ENCODE measurements around the gene DAGLA. TPM values are rescaled to one million over a fixed set of nuclear protein-coding genes. Genes with fewer than 3 reads are reported as not detected.

DAGLA gene
- total and polyA plus RNA-seq, 5 donors, result 3.7 to 7.2 (median 5.5) TPM

DNA sequence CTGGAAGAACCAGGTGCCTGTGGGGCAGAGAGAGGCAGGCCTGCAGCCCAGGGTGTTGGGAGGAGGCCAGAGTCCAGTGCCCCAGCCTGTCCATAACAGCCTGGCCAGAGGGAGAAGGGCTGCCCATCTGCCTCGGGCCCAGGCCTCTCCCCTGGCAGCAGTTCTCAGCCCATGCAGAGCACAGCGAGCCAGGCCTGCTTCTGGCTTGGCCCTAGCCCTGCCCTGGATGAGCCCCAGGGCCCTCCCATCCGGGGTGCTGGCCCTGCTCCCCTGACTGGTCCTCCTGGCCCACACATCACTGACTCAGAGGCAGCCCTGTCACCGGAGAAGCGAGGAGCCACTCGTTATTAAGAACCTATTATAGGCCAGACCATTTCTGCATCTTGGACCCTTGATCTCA, 52.5 kb downstream of the DAGLA start:
- ATAC-seq, result peak; percentile 15 to 38
- peaks cover 6% of the 10 kb centered on the region for H3K4me1 ChIP-seq (ENCODE audit: control insufficient read depth, insufficient read depth, low read length)
- intact Hi-C loops (cut with DNase I), result loop anchor here (2.0 to 5.0 kb wide), 2 partner anchors 50 to 52 kb away; partner anchors contain the start of gene DAGLA (in 4 of the 4)
- peak; percentile 63 to 83 (median 78) for DNase-seq
- WGBS, result 45% methylated on average over 6 of the region's 6 CpGs
- H3K4me3 ChIP-seq (ENCODE audit: low read length), result no peak overlapping the region
- H3K27ac ChIP-seq (ENCODE audit: low read length), result no peak overlapping the region
- no peaks in the 10 kb centered on the region for H3K9me3 ChIP-seq (ENCODE audit: control insufficient read depth, low read length)
- H3K27me3 ChIP-seq (ENCODE audit: control insufficient read depth, insufficient read depth), result no peaks in the 10 kb centered on the region

DNA sequence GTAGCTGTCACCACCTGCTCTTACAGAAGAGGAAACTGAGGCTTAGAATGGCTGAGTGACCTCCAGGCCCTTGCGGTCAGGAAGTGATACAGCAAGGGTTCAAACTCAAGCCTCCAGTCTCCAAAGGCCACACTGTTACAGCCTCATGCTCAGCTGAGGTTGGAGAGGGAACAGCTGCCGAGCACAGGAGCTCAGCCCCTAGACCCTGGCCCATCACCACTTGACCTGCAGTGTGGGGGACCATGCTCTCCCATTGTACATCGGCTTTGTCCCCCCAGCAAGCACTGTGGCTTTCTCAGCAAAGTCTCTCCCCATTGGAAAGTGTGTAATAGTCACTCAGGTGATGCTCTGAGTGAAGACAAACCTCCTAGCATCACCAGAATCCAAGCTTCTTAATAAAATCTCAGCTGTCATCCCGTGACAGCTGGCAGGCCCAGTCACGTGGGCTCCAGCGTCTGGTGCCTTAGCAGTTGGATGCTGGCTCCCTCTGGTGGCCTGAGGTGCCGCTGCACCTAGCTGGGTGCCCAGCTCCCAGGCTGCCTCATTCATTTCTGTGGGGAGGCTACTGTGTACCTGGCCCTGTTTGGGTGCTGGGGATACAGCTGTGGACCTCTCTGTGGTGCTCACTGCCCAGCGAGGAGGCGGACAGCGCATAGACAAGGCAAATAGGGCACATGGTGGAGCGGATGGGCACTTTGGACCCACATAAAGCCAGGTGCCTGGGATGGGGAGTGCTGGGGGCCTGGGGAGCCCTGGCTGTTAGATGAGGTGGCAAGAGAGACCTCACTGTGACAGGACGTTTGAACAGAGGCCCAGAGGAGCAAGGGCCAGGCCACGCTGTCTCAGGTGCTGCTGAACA, 53.2 kb downstream of the DAGLA start:
- Histone ChIP-seq H3K9me3 (ENCODE audit: control insufficient read depth, low read length) (no peaks in the 10 kb centered on the region), H3K27me3 (ENCODE audit: control insufficient read depth, insufficient read depth) (no peaks in the 10 kb centered on the region), H3K4me1 (ENCODE audit: control insufficient read depth, insufficient read depth, low read length) (peaks cover 3% of the 10 kb centered on the region), H3K27ac (ENCODE audit: low read length) (peak overlapping the region; percentile 46), H3K4me3 (ENCODE audit: low read length) (no peak overlapping the region)
- ATAC-seq, result peak; percentile 77 to 79
- WGBS, result 22% methylated on average over 13 of the region's 13 CpGs
- DNase-seq, result peak; percentile 88 to 97 (median 95)
- intact Hi-C loops (cut with DNase I), result loop anchor here (2.0 to 5.0 kb wide), 2 partner anchors 51 to 53 kb away; partner anchors contain the start of gene DAGLA (in 4 of the 4)

DNA sequence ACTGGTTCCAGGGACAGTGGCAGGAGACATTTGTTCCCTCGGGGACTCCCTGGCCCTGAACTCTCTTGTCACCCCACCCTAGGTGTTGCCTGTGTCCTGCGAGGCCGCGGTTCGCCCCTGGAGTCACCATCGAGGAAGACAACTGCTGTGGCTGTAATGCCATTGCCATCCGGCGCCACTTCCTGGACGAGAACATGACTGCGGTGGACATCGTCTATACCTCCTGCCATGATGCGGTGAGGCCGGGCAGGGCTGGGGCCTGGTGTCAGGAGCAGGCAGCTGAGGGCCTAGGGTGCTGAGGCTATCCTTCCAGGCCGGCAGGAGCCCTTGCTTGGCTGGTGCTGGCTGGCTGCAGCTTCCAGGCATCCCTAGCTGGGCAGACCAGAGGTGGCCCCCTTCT, 54.6 kb downstream of the DAGLA start:
- Histone ChIP-seq H3K27me3 (ENCODE audit: control insufficient read depth, insufficient read depth) (no peaks in the 10 kb centered on the region), H3K4me1 (ENCODE audit: control insufficient read depth, insufficient read depth, low read length) (no peaks in the 10 kb centered on the region), H3K4me3 (ENCODE audit: low read length) (no peak overlapping the region), H3K9me3 (ENCODE audit: control insufficient read depth, low read length) (no peaks in the 10 kb centered on the region), H3K27ac (ENCODE audit: low read length) (no peak overlapping the region)
- WGBS, result 87% methylated on average over 14 of the region's 14 CpGs
- DNase-seq, result peak in 1 of 3 donors; percentile 64
- intact Hi-C loops (cut with DNase I), result loop anchor here in 2 of 4 donors (5.0 kb wide), 1 partner anchor 52 kb away; the partner anchor contains the start of gene DAGLA (in 2 of the 2)
- no peak for ATAC-seq

DNA sequence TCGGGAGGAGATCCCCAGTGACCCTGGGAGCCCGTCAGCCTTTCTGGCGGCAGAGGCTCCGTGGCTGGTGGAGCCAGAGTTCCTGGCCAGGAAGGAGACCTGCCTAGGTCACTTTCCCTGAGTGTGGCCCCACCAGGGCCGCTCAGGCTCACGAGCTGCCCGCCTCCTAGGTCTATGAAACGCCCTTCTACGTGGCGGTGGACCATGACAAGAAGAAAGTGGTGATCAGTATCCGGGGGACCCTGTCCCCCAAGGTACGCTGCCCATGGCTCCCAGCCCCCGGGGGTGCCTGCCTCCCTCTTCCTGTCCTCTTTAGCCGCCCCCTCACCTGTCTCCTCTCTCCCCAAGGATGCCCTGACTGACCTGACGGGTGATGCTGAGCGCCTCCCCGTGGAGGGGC, 55.2 kb downstream of the DAGLA start:
- no peaks in the 10 kb centered on the region for H3K27me3 ChIP-seq (ENCODE audit: control insufficient read depth, insufficient read depth)
- intact Hi-C loops (cut with DNase I), result no loop called here
- no peak overlapping the region for H3K4me3 ChIP-seq (ENCODE audit: low read length)
- ATAC-seq (no peak), DNase-seq (no peak)
- no peaks in the 10 kb centered on the region for H3K4me1 ChIP-seq (ENCODE audit: control insufficient read depth, insufficient read depth, low read length)
- H3K27ac ChIP-seq (ENCODE audit: low read length), result no peak overlapping the region
- H3K9me3 ChIP-seq (ENCODE audit: control insufficient read depth, low read length), result no peaks in the 10 kb centered on the region
- WGBS, result 83% methylated on average over 17 of the region's 17 CpGs

DNA sequence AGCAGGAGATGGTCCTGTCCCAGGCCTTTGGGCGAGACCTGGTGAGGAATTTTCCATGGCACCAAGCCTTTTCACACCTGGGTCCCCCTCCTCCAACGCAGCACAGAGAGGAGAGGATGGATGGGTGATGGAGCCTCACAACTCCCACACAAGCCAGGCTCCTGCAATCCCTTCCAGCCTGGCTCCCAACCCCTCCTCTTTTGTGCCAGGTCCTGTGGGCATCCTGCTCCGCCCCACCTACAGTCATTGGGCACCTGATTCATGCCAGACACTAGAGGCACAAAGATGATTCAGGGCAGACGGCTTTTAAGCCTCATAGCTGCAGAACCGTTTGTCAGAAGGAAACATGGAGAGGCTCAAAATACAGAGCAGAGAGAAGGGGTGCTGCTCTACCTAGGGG, 56.1 kb downstream of the DAGLA start:
- DNase-seq (no peak), ATAC-seq (no peak)
- WGBS, result 82% methylated on average over 5 of the region's 5 CpGs
- H3K27ac ChIP-seq (ENCODE audit: low read length), result no peak overlapping the region
- intact Hi-C loops (cut with DNase I), result no loop called here
- no peak overlapping the region for H3K4me3 ChIP-seq (ENCODE audit: low read length)
- no peaks in the 10 kb centered on the region for H3K27me3 ChIP-seq (ENCODE audit: control insufficient read depth, insufficient read depth)
- H3K4me1 ChIP-seq (ENCODE audit: control insufficient read depth, insufficient read depth, low read length), result no peaks in the 10 kb centered on the region
- H3K9me3 ChIP-seq (ENCODE audit: control insufficient read depth, low read length), result no peaks in the 10 kb centered on the region

DNA sequence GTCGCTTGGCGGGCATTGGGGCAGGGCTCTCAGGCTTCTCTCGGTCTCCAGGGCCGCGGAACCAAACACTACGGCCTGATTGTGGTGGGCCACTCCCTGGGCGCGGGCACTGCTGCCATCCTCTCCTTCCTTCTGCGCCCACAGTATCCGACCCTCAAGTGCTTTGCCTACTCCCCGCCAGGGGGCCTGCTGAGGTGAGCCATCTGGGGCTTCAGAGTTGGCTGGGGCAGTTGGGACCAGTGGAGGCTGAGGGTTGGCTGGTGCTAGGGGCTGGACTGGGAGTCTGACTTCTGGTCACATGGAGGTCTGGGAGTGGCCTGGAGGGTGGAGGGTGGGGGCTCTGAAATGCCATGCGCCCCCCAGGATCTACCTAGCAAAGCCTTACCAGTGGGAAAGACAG, 56.9 kb downstream of the DAGLA start:
- Histone ChIP-seq H3K27me3 (ENCODE audit: control insufficient read depth, insufficient read depth) (no peaks in the 10 kb centered on the region), H3K27ac (ENCODE audit: low read length) (no peak overlapping the region), H3K4me3 (ENCODE audit: low read length) (no peak overlapping the region), H3K4me1 (ENCODE audit: control insufficient read depth, insufficient read depth, low read length) (no peaks in the 10 kb centered on the region), H3K9me3 (ENCODE audit: control insufficient read depth, low read length) (no peaks in the 10 kb centered on the region)
- ATAC-seq (no peak), DNase-seq (no peak)
- WGBS, result 92% methylated on average over 12 of the region's 12 CpGs
- intact Hi-C loops (cut with DNase I), result no loop called here

DNA sequence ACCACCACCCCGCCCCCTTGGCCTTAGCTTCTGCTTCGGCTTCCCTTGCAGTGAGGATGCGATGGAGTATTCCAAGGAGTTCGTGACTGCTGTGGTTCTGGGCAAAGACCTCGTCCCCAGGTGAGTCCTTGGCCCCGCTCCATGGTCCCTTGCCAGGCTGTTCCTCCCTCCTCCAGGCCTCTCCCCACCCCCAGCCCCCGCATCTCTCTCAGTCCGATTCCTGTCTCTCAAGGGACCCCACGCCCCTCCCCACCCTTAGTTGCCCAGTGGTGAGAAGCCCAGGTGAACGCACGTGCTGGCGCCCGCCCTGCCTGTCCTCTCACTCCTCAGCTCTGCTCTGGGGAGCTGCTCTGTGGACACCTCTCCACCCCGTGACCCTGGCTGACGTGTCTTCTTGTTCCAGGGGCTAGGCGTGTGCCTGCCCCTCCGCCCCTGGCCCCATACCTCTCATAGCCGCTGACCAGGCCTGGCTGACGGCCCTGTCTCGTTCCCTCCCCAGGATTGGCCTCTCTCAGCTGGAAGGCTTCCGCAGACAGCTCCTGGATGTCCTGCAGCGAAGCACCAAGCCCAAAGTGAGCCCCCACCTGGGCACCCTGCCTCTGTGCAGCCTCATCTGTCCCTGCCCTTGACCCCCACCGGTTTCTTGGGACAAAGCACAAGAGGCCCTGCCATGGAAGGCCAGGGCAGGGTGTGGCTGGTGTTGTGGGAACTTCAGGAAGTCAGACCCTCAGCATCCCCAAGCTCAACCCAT, 57.6 kb downstream of the DAGLA start:
- ATAC-seq (no peak), DNase-seq (no peak)
- H3K27me3 ChIP-seq (ENCODE audit: control insufficient read depth, insufficient read depth), result no peaks in the 10 kb centered on the region
- no peak overlapping the region for H3K4me3 ChIP-seq (ENCODE audit: low read length)
- H3K9me3 ChIP-seq (ENCODE audit: control insufficient read depth, low read length), result no peaks in the 10 kb centered on the region
- no peak overlapping the region for H3K27ac ChIP-seq (ENCODE audit: low read length)
- H3K4me1 ChIP-seq (ENCODE audit: control insufficient read depth, insufficient read depth, low read length), result no peaks in the 10 kb centered on the region
- WGBS, result 83% methylated on average over 23 of the region's 23 CpGs
- intact Hi-C loops (cut with DNase I), result no loop called here

DNA sequence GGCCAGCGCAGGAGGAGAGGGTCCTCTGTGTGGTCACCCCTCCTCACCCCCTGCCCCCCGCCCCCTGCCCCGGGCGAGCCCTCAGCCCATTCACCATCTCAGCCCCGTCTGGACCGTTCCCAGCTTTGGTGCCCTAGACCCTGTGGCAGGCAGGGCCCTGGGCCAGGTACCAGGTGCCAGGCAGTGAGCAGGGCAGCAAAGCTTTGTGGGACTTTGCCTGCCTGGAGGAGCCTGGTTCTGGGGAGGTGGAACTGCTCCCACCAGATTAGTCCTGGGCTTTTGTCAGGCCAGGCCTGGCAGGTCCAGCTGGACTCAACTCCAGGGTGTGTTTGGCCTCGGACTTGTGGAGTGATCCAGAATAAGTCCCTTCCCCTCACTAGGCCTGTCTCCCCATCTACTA, 58.6 kb downstream of the DAGLA start:
- Histone ChIP-seq H3K4me1 (ENCODE audit: control insufficient read depth, insufficient read depth, low read length) (no peaks in the 10 kb centered on the region), H3K27me3 (ENCODE audit: control insufficient read depth, insufficient read depth) (no peaks in the 10 kb centered on the region), H3K9me3 (ENCODE audit: control insufficient read depth, low read length) (no peaks in the 10 kb centered on the region), H3K4me3 (ENCODE audit: low read length) (no peak overlapping the region), H3K27ac (ENCODE audit: low read length) (no peak overlapping the region)
- intact Hi-C loops (cut with DNase I), result no loop called here
- no peak for ATAC-seq
- DNase-seq, result no peak
- 82% methylated on average over 7 of the region's 7 CpGs for WGBS

DNA sequence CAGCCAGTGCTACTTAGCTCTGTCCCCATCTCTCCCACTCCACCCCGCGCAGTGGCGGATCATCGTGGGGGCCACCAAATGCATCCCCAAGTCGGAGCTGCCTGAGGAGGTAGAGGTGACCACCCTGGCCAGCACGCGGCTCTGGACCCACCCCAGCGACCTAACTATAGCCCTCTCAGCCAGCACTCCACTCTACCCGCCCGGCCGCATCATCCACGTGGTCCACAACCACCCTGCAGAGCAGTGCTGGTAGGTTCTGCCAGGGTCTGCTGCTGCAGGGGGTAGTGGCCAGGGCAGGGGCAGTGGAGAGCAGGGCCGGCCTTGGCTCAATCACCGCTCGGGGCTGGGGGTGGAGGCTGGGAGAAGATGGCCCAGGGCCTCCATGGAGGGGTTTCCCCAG, 59.2 kb downstream of the DAGLA start:
- WGBS, result 89% methylated on average over 15 of the region's 15 CpGs
- ATAC-seq, result no peak

DNA sequence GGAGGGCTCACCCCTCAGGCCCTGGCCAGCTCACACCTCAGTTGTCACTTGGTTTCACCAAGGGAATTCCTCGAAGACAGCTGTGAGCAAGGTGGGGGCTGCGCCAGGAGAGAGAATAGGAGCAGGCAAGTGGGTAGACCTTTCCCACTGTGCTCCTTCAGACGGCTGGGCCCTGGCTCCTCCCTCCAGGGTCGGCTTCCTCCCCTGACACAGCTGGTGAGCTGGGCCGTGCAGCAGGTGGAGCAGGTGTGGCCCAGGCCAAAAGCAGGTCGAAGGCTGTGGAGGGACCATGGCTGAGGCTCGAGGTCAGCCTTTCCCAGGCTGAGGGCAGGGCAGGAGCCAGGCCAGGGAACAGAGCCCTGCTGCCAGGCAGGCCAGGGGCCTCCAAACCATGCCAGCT, 59.8 kb downstream of the DAGLA start:
- DNase-seq, result peak in 1 of 3 donors; percentile 55
- Histone ChIP-seq H3K9me3 (ENCODE audit: control insufficient read depth, low read length) (no peaks in the 10 kb centered on the region), H3K27ac (ENCODE audit: low read length) (no peak overlapping the region), H3K4me3 (ENCODE audit: low read length) (no peak overlapping the region), H3K27me3 (ENCODE audit: control insufficient read depth, insufficient read depth) (no peaks in the 10 kb centered on the region), H3K4me1 (ENCODE audit: control insufficient read depth, insufficient read depth, low read length) (no peaks in the 10 kb centered on the region)
- ATAC-seq, result no peak
- intact Hi-C loops (cut with DNase I), result loop anchor here in 1 of 4 donors (10.0 kb wide), 1 partner anchor 365 kb away; no protein-coding TSS in a partner anchor
- 65% methylated on average over 7 of the region's 7 CpGs for WGBS

More for the DNA sequence above, 59.2 kb downstream of the DAGLA start:
- H3K4me1 ChIP-seq (ENCODE audit: control insufficient read depth, insufficient read depth, low read length), result no peaks in the 10 kb centered on the region
- H3K4me3 ChIP-seq (ENCODE audit: low read length), result no peak overlapping the region
- H3K9me3 ChIP-seq (ENCODE audit: control insufficient read depth, low read length), result no peaks in the 10 kb centered on the region
- H3K27me3 ChIP-seq (ENCODE audit: control insufficient read depth, insufficient read depth), result no peaks in the 10 kb centered on the region
- intact Hi-C loops (cut with DNase I), result no loop called here
- DNase-seq, result no peak
- no peak overlapping the region for H3K27ac ChIP-seq (ENCODE audit: low read length)

DNA sequence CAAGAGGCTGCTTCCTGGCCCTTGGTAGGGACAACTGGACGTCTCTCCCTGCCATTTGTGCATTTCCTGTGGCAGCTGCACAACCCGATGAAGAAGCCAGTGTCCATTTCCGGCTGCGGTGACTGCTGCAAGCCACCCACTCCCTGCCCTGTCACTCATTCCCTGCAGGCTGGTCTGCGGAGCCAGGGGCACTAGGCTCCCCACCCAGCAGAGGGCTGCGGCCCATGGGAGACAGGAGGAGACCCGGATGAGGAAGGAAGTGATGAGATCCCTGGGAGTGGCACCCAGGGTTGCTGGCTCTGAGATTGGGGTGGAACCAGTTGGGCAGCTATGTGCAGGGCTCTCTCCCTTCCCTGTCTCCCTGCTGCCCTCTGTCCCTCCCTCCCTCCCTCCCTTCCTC, 62.2 kb downstream of the DAGLA start:
- H3K4me1 ChIP-seq (ENCODE audit: control insufficient read depth, insufficient read depth, low read length), result no peaks in the 10 kb centered on the region
- peak in 1 of 3 donors; percentile 81 for DNase-seq
- WGBS, result 45% methylated on average over 7 of the region's 7 CpGs
- ATAC-seq, result peak; percentile 19 to 24
- no peak overlapping the region for H3K4me3 ChIP-seq (ENCODE audit: low read length)
- no peaks in the 10 kb centered on the region for H3K9me3 ChIP-seq (ENCODE audit: control insufficient read depth, low read length)
- no peaks in the 10 kb centered on the region for H3K27me3 ChIP-seq (ENCODE audit: control insufficient read depth, insufficient read depth)
- intact Hi-C loops (cut with DNase I), result loop anchor here in 1 of 4 donors (10.0 kb wide), 1 partner anchor 362 kb away; no protein-coding TSS in a partner anchor
- peak overlapping the region; percentile 10 for H3K27ac ChIP-seq (ENCODE audit: low read length)
